Ammon's horn (tissue), 1 donor: Measurements from ENCODE around the gene HNRNPH1.
A peak's percentile ranks its signal among the peaks of the same experiment; 100 is the strongest.

Experiments used
- DNase-seq: peaks from one replicate; pipeline ENCODE4 v3.0.0-alpha.2; 2016; ENCODE audit warnings: low spot score

HNRNPH1 gene

GRCh38 chr5:179605026-179605833, 18.2 kb downstream of the HNRNPH1 start:
- DNase-seq = no peak

- no peak for DNase-seq
Observed at GRCh38 chr5:179603308-179603707, 20.2 kb downstream of the HNRNPH1 start.

GRCh38 chr5:179601871-179602625, 21.4 kb downstream of the HNRNPH1 start:
- no peak for DNase-seq

- DNase-seq = no peak
Observed at GRCh38 chr5:179599973-179600372, 23.5 kb downstream of the HNRNPH1 start.

- DNase-seq = no peak
Observed at GRCh38 chr5:179599566-179599965, 23.9 kb downstream of the HNRNPH1 start.

- no peak for DNase-seq
Observed at GRCh38 chr5:179599100-179599499, 24.4 kb downstream of the HNRNPH1 start.

- no peak for DNase-seq
Observed at GRCh38 chr5:179596421-179596820, 27.1 kb downstream of the HNRNPH1 start.

- DNase-seq = no peak
Observed at GRCh38 chr5:179595916-179596315, 27.6 kb downstream of the HNRNPH1 start.

GRCh38 chr5:179588166-179588565, 35.3 kb downstream of the HNRNPH1 start:
- DNase-seq = no peak

- DNase-seq = peak; percentile 48
Observed at GRCh38 chr5:179585941-179586401, 37.5 kb downstream of the HNRNPH1 start.

GRCh38 chr5:179577286-179577960, 46.0 kb downstream of the HNRNPH1 start:
- DNase-seq = no peak

- DNase-seq = no peak
Observed at GRCh38 chr5:179572386-179572785, 51.1 kb downstream of the HNRNPH1 start.

- DNase-seq = no peak
Observed at GRCh38 chr5:179568721-179569120, 54.8 kb downstream of the HNRNPH1 start.

GRCh38 chr5:179564526-179564925, 58.9 kb downstream of the HNRNPH1 start:
- DNase-seq = no peak
